Measurements from ENCODE around the gene MRPS27.
"Not testable (repeated sequence)": the region's sequence is repeated elsewhere in the genome, so short reads cannot be mapped to it uniquely, and the experiment has no call there.

- TF ChIP-seq CTCF (IDR thresholded peaks at IDR 0.05; ENCODE audit: insufficient read depth, low read depth, low read length); EZH2 (IDR thresholded peaks at IDR 0.05; ENCODE audit: insufficient read depth, low read length): not testable (repeated sequence)
Observed at GRCh38 chr5:72171181-72171580, 148.9 kb downstream of the MRPS27 start.
